Activated naive CD8-positive, alpha-beta T cell treated with anti-CD3 and anti-CD28 coated beads for 36 hours (primary cell): ENCODE results near the gene SH3BGRL2. TPM values are rescaled to one million over a fixed set of nuclear protein-coding genes. Genes with fewer than 3 reads are reported as not detected.
"Not testable (repeated sequence)": the region's sequence is repeated elsewhere in the genome, so short reads cannot be mapped to it uniquely, and the experiment has no call there.

ENCODE experiments used
- DNase-seq: peaks from one replicate; pipeline ENCODE4 v3.0.0; 2021
- H3K27ac Mint-ChIP-seq: one replicate; pipeline ENCODE4 v1.8.0; 2022; ENCODE audit warnings: mild to moderate bottlenecking, moderate library complexity, mixed read lengths
- H3K27me3 Mint-ChIP-seq: one replicate; pipeline ENCODE4 v1.8.0; 2022; ENCODE audit warnings: mild to moderate bottlenecking, mixed read lengths
- H3K36me3 Mint-ChIP-seq: one replicate; pipeline ENCODE4 v1.8.0; 2021; ENCODE audit warnings: mild to moderate bottlenecking, mixed read lengths
- H3K4me1 Mint-ChIP-seq: one replicate; pipeline ENCODE4 v1.8.0; 2021; ENCODE audit warnings: mixed read lengths
- H3K4me3 Mint-ChIP-seq: one replicate; pipeline ENCODE4 v1.8.0; 2022; ENCODE audit warnings: mild to moderate bottlenecking, moderate library complexity, mixed read lengths
- H3K9me3 Mint-ChIP-seq: one replicate; pipeline ENCODE4 v1.8.0; 2022; ENCODE audit warnings: mixed read lengths
- total RNA-seq, 2 experiments: library from RNA; stranded (reverse); gene quantifications; one replicate each; pipeline ENCODE4 v1.2.3, GENCODE V29; 2021

Gene SH3BGRL2
- total RNA-seq, 2 experiments from 2014 or later, result 5.1 to 5.2 TPM

DNA sequence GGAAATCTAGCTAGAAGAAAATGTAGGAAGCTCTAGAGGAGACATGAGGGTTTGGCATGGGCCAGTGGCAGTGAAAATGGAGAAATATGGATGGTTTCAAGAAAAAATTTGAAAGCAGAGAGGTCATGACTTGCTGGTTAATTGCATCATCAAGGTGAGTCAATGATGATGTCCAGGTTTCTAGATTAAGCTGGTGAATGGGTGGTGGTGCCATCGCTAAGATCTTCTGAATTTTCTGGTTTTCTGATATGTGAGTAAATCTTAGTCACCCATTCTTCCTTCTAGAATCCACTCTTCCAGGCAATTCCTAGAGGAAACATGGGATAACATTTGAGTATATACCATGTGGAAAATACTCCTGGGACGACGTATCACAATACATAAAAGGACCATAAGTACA is 25.0 kb downstream of the SH3BGRL2 start:
- peaks cover 26% of the 10 kb centered on the region for H3K36me3 Mint-ChIP-seq
- H3K27me3 Mint-ChIP-seq, result no peaks in the 10 kb centered on the region
- H3K4me3 Mint-ChIP-seq, result no peak overlapping the region
- no peak for DNase-seq
- peaks cover 15% of the 10 kb centered on the region for H3K9me3 Mint-ChIP-seq
- H3K27ac Mint-ChIP-seq, result no peak overlapping the region
- H3K4me1 Mint-ChIP-seq, result peaks cover 34% of the 10 kb centered on the region

DNA sequence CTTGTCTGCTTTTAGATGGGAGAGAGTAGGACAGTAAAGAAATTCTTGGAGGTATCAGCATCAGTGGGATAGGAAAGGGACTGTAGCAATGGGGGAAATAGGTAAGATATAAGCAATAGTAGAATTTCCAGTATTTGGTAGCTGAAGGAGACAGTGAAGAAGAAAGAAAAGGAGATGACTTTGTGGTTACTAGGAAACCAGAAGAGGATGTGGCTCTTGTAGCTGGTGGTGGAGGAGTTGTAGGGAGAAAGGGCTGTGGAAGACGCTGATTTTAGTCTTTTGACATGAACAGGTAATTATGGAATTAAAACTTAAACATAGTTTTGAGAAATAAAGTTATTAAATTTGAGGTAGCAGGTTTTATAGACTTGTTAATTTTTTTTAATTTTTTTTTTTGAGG is 26.1 kb downstream of the SH3BGRL2 start:
- Mint-ChIP-seq H3K27me3 (no peaks in the 10 kb centered on the region), H3K4me1 (peaks cover 28% of the 10 kb centered on the region), H3K4me3 (no peak overlapping the region), H3K9me3 (peaks cover 21% of the 10 kb centered on the region), H3K36me3 (peaks cover 30% of the 10 kb centered on the region), H3K27ac (no peak overlapping the region)
- no peak for DNase-seq

GRCh38 chr6:79663655-79664054 is 32.5 kb downstream of the SH3BGRL2 start:
- not testable (repeated sequence) for H3K27me3 Mint-ChIP-seq, DNase-seq, H3K4me3 Mint-ChIP-seq

DNA sequence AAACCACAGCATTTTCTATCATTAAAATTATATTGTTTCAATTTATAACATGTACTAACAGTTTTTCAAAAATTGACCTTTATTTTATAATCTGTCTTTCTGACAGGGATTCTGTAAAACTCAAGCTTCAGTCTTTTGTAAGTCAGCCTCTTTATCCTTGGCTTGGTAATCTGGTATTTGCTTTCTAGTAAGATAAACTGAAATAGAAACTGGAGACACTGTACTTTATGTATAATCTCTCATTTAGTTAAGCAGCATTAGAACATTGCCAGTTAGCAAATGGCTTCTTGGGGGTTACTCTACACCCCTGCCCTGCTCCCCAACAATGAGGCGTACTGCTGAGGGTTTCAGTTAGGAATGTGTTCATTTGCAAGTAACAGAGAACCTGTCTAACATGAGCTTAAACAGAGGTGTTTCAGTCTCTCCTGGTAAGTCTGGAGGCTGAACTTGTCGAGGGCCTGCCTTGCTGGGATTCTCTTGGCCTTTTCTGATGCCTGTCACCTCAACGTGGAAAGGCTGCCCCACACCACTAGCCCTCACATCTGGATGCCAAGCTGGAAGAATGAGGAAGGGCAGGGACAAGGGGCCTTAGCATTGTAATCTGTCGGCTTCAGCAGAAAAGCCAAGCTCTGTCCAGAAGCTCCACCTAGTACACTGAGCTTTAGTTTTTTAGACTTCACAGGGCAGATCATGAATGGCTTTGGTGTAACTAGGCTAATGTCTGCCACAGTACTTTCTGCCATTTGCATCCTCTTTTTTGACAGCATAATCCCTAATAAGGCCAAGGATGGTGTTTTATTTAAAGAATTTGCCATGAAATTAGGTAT is 34.8 kb downstream of the SH3BGRL2 start:
- Mint-ChIP-seq H3K27ac (peak overlapping the region; percentile 80), H3K4me1 (peaks cover 48% of the 10 kb centered on the region), H3K36me3 (peaks cover 20% of the 10 kb centered on the region), H3K4me3 (no peak overlapping the region), H3K9me3 (peaks cover 15% of the 10 kb centered on the region), H3K27me3 (no peaks in the 10 kb centered on the region)
- no peak for DNase-seq

More at GRCh38 chr6:79663655-79664054, 32.5 kb downstream of the SH3BGRL2 start:
- peaks cover 34% of the 10 kb centered on the region for H3K4me1 Mint-ChIP-seq
- peaks cover 26% of the 10 kb centered on the region for H3K9me3 Mint-ChIP-seq
- peaks cover 37% of the 10 kb centered on the region for H3K36me3 Mint-ChIP-seq
- not testable (repeated sequence) for H3K27ac Mint-ChIP-seq

- Mint-ChIP-seq H3K9me3 (peaks cover 8% of the 10 kb centered on the region), H3K4me3 (no peak overlapping the region), H3K27ac (peak overlapping the region; percentile 80), H3K4me1 (peaks cover 55% of the 10 kb centered on the region), H3K27me3 (no peaks in the 10 kb centered on the region), H3K36me3 (peaks cover 16% of the 10 kb centered on the region)
- DNase-seq, result no peak
These were observed 35.5 kb downstream of the SH3BGRL2 start for GRCh38 chr6:79666634-79667033.

DNA sequence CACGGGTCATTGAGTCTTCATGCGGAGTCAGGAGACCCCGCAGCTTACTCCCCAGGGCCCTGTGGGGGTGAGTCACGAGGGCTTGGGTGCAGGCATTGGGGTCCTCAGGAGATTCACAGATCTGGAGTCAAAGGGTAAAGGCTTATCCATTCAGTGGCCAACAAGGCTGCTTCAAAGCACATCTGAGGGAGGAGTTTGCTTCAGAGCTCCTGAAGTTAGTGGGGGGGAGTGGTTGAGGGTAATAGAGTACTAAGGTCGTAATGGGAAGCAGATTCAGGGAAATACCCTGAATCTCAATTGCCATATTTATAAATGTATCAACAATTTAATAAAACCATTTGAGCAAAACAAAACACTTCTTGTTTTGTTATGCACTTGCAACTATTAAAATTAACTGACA is 37.3 kb downstream of the SH3BGRL2 start:
- Mint-ChIP-seq H3K27ac (peak overlapping the region; percentile 56), H3K9me3 (no peaks in the 10 kb centered on the region), H3K27me3 (no peaks in the 10 kb centered on the region), H3K4me1 (peaks cover 66% of the 10 kb centered on the region), H3K36me3 (peaks cover 7% of the 10 kb centered on the region), H3K4me3 (no peak overlapping the region)
- no peak for DNase-seq

- no peaks in the 10 kb centered on the region for H3K9me3 Mint-ChIP-seq
- no peaks in the 10 kb centered on the region for H3K27me3 Mint-ChIP-seq
- peak overlapping the region; percentile 56 for H3K27ac Mint-ChIP-seq
- H3K4me1 Mint-ChIP-seq, result peaks cover 58% of the 10 kb centered on the region
- peaks cover 3% of the 10 kb centered on the region for H3K36me3 Mint-ChIP-seq
- DNase-seq, result no peak
- H3K4me3 Mint-ChIP-seq, result no peak overlapping the region
These were observed 38.6 kb downstream of the SH3BGRL2 start for GRCh38 chr6:79669766-79670165.

DNA sequence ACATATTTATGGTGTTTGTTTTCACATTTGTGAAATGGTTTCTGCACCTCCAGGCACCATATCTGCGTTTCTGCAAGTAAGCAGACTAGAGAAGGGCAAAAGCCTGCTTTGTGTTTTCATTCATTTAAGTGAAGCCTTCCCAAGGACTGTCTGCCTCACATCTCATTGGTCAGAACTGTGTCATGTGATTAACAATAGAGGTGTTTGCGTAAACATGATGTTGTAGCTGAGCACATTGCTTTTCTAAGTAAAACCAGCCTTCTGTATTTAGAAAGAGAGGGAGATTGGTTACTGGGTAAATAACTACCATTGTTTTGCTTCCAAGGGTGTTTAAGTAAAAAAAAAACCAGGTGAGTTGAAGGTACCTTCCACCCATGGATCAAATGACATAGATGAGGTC is 39.7 kb downstream of the SH3BGRL2 start:
- H3K27ac Mint-ChIP-seq, result peak overlapping the region; percentile 88
- H3K4me3 Mint-ChIP-seq, result no peak overlapping the region
- no peak for DNase-seq
- H3K4me1 Mint-ChIP-seq, result peaks cover 56% of the 10 kb centered on the region
- H3K27me3 Mint-ChIP-seq, result no peaks in the 10 kb centered on the region
- peaks cover 1% of the 10 kb centered on the region for H3K9me3 Mint-ChIP-seq
- H3K36me3 Mint-ChIP-seq, result peaks cover 6% of the 10 kb centered on the region

DNA sequence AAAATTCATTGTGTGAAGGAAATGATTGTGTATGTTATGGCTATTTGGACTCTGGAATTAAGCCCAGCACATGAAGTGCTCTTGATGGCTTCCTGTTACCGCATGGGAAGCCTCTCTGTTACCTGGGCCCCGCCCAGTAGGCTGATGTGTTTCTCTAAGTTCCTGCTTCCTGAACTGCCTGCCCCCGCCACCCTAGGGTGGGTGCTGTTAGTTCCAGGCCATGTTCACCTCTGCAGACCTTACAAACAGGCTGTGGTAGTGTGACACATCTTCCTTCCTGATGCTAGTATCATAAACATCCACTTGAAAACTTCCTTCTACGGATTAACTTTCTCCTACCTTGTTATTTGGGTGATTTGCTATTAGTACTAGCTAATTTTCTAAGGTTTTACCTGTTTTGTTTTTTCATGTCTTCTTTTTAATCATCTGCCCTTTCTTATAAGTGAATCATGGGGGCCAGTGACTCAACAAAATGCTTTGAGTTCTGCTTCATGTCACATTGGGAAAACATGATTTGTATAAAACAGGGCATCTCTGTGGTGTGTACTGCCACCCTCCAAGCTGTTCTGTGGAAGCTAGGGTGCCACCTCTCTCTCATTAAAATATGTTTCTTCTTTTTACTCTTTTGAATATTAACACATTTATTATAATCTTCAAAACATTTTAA is 40.6 kb downstream of the SH3BGRL2 start:
- DNase-seq, result peak; percentile 67
- Mint-ChIP-seq H3K27me3 (no peaks in the 10 kb centered on the region), H3K36me3 (peaks cover 9% of the 10 kb centered on the region), H3K4me3 (peak overlapping the region; percentile 18), H3K27ac (peak overlapping the region; percentile 88), H3K4me1 (peaks cover 46% of the 10 kb centered on the region), H3K9me3 (peaks cover 1% of the 10 kb centered on the region)

- DNase-seq, result no peak
- peaks cover 1% of the 10 kb centered on the region for H3K9me3 Mint-ChIP-seq
- H3K4me3 Mint-ChIP-seq, result no peak overlapping the region
- H3K27me3 Mint-ChIP-seq, result no peaks in the 10 kb centered on the region
- H3K4me1 Mint-ChIP-seq, result peaks cover 45% of the 10 kb centered on the region
- H3K36me3 Mint-ChIP-seq, result peaks cover 9% of the 10 kb centered on the region
- peak overlapping the region; percentile 88 for H3K27ac Mint-ChIP-seq
These were observed 41.5 kb downstream of the SH3BGRL2 start for GRCh38 chr6:79672631-79673111.

GRCh38 chr6:79673947-79674346 is 42.8 kb downstream of the SH3BGRL2 start:
- Mint-ChIP-seq H3K27ac (no peak overlapping the region), H3K4me1 (peaks cover 35% of the 10 kb centered on the region), H3K36me3 (peaks cover 12% of the 10 kb centered on the region), H3K27me3 (no peaks in the 10 kb centered on the region), H3K4me3 (no peak overlapping the region), H3K9me3 (peaks cover 1% of the 10 kb centered on the region)
- DNase-seq, result no peak

DNA sequence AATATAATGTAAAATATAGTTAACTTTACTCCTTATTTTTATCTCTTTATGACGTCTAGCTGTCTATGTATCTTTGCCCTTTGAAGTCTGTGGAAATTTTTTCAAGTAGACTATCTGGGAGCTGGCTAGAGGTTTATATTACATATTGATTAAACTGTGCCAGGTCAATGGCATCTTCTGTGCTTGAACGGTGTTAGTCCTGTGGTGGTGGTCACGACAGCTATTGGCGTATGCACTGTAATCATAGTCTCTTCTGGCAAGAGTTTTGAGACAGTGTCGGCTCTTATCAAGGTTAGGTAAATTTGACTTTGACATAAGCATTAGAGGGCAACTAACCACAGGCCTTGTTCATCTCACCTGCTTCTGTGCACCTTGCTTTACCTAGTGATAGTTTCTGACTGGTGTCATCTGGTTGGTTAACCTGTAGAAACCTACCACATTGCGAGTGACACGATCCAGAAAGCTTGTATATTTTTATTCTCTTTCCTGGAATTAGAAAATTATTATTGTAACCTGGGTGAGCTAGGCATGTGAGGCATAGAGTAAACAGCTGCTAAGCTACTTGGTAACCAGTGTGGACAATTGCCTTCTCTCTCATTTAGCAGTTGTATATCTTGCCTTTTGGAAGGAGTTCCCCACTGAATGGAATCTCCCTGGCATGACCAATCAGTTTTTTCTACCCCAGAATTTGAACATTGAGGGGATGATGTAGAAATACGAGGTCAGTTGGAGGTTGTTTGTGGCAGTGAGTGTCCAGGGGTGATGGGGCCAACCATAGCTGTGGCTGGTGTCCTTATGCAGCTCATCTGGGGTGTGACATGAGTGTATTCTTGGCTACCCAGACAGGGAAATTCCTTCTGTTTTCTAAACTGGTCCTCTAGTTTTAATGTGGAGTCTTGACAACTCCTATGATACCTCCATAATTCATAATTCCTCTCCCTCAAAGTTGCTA is 45.9 kb downstream of the SH3BGRL2 start:
- DNase-seq, result no peak
- H3K4me3 Mint-ChIP-seq, result no peak overlapping the region
- H3K27ac Mint-ChIP-seq, result peak overlapping the region; percentile 55
- no peaks in the 10 kb centered on the region for H3K27me3 Mint-ChIP-seq
- H3K9me3 Mint-ChIP-seq, result peaks cover 3% of the 10 kb centered on the region
- peaks cover 23% of the 10 kb centered on the region for H3K4me1 Mint-ChIP-seq
- H3K36me3 Mint-ChIP-seq, result peaks cover 17% of the 10 kb centered on the region

GRCh38 chr6:79682682-79683081 is 51.6 kb downstream of the SH3BGRL2 start:
- Mint-ChIP-seq H3K4me1 (peaks cover 24% of the 10 kb centered on the region), H3K36me3 (peaks cover 22% of the 10 kb centered on the region)
- DNase-seq, H3K27me3 Mint-ChIP-seq, H3K9me3 Mint-ChIP-seq, H3K4me3 Mint-ChIP-seq, H3K27ac Mint-ChIP-seq: not testable (repeated sequence)

- H3K27me3 Mint-ChIP-seq, result no peaks in the 10 kb centered on the region
- H3K36me3 Mint-ChIP-seq, result peaks cover 16% of the 10 kb centered on the region
- peaks cover 3% of the 10 kb centered on the region for H3K9me3 Mint-ChIP-seq
- DNase-seq, result no peak
- no peak overlapping the region for H3K4me3 Mint-ChIP-seq
- peak overlapping the region; percentile 15 for H3K27ac Mint-ChIP-seq
- H3K4me1 Mint-ChIP-seq, result peaks cover 26% of the 10 kb centered on the region
These were observed 53.7 kb downstream of the SH3BGRL2 start for GRCh38 chr6:79684876-79685275.
